K562 (cell line): ENCODE results near the gene CCSER2. TPM values are rescaled to one million over a fixed set of nuclear protein-coding genes. Genes with fewer than 3 reads are reported as not detected.
A peak's percentile ranks its signal among the peaks of the same experiment; 100 is the strongest.

Experiments
- ATAC-seq: fragments of 200-7000 bp; cut with Tn5 transposase; 3 replicates; pipeline ENCODE4 v1.9.1; 2020; ENCODE audit warnings: moderate library complexity
- BruUV-seq: library from RNA; stranded (reverse); fragments of 400-500 nt; replicated peaks from 2 replicates; lab custom pipeline; 2021; lab: Mats Ljungman, UMichigan
- CTCF ChIA-PET: fragments of 300-600 bp; formaldehyde crosslinking; extraction: SDS; loops from one replicate; lab custom pipeline; 2021; ENCODE audit warnings: low intra/inter-chr PET ratio; lab: Yijun Ruan, JAX
- POLR2A ChIA-PET: fragments of 300-600, 350-650 bp; sonication (Branson Sonifier 250); formaldehyde crosslinking; extraction: SDS; loops from one replicate; lab custom pipeline; 2021; ENCODE audit warnings: antibody characterized with exemption, inconsistent platforms; lab: Yijun Ruan, JAX
- DNase-seq, 4 experiments: peaks; one replicate each; pipeline versions ENCODE4 v3.0.0 to v3.0.0-alpha.2; 2011 to 2018; ENCODE audit warnings: low spot score in 3 of 4, mixed read lengths in 3 of 4; ENCODE audit errors: extremely low read depth in 1 of 4
- FAIRE-seq: peaks from 2 replicates; lab custom pipeline; 2011; peaks lifted over from hg19 to GRCh38; lab: Jason Lieb, UNC
- H2AFZ ChIP-seq: 2 replicates; pipeline ENCODE4 v1.6.0; 2011; ENCODE audit warnings: low read depth, low read length, control low read depth, inconsistent platforms
- H3K27ac ChIP-seq: fragments of 200-600 bp; 3 replicates; pipeline ENCODE4 v1.8.0; 2011; ENCODE audit warnings: low read depth, mild to moderate bottlenecking, control low read depth, inconsistent platforms, low read length, moderate library complexity, mixed read lengths; ENCODE audit errors: extremely low read depth
- H3K27me3 ChIP-seq, 2 experiments: fragments of 300-600 bp in 1 of 2; 2 replicates in 1 of 2; 3 replicates in 1 of 2; pipeline versions ENCODE4 v1.6.0 to v1.8.0; 2011; ENCODE audit warnings: inconsistent platforms in 2 of 2, low read length in 2 of 2, mild to moderate bottlenecking in 1 of 2, mixed read lengths in 1 of 2, moderate library complexity in 1 of 2; ENCODE audit not compliant: control insufficient read depth in 2 of 2, insufficient read depth in 2 of 2
- H3K36me3 ChIP-seq: fragments of 300-600 bp; 3 replicates; pipeline ENCODE4 v1.8.0; 2011; ENCODE audit warnings: mild to moderate bottlenecking, low read length, inconsistent platforms; ENCODE audit not compliant: control insufficient read depth, insufficient read depth
- H3K4me1 ChIP-seq, 2 experiments: fragments of 200-600 bp in 1 of 2; replicated peaks in 1 of 2; 2 replicates in 1 of 2; 3 replicates in 1 of 2; pipeline versions ENCODE4 v1.5.1 to v1.8.0; 2011; ENCODE audit warnings: inconsistent platforms in 2 of 2, low read length in 2 of 2, mild to moderate bottlenecking in 1 of 2, mixed read lengths in 1 of 2, moderate library complexity in 1 of 2; ENCODE audit not compliant: control insufficient read depth in 2 of 2, insufficient read depth in 2 of 2
- H3K4me2 ChIP-seq: 2 replicates; pipeline ENCODE4 v1.6.1; 2011; ENCODE audit warnings: low read length, control low read depth, inconsistent platforms, mixed read lengths; ENCODE audit not compliant: insufficient read depth
- H3K4me3 ChIP-seq: fragments of 200-600 bp; sonication (generic), shearing (Covaris generic); 2 replicates; pipeline ENCODE4 v1.5.1; 2016; ENCODE audit warnings: control low read depth, inconsistent platforms
- H3K79me2 ChIP-seq: fragments of 200-600 bp; 3 replicates; pipeline ENCODE4 v1.8.0; 2011; ENCODE audit warnings: low read length, inconsistent platforms; ENCODE audit not compliant: control insufficient read depth, insufficient read depth
- H3K9ac ChIP-seq, 2 experiments: 2 replicates each; pipeline versions ENCODE4 v1.6.0 to v1.6.1; 2011; ENCODE audit warnings: low read depth in 2 of 2, low read length in 2 of 2, control low read depth in 1 of 2, inconsistent platforms in 1 of 2, mild to moderate bottlenecking in 1 of 2, mixed read lengths in 1 of 2; ENCODE audit not compliant: insufficient read depth in 1 of 2
- H3K9me1 ChIP-seq: one replicate; pipeline ENCODE4 v1.6.0; 2011; ENCODE audit warnings: inconsistent platforms, mild to moderate bottlenecking, low read length, moderate library complexity; ENCODE audit not compliant: control insufficient read depth, insufficient read depth
- H3K9me3 ChIP-seq: replicated peaks from 2 replicates; pipeline ENCODE4 v1.5.1; 2011; ENCODE audit warnings: low read depth, low read length, inconsistent platforms; ENCODE audit not compliant: control insufficient read depth, insufficient read depth
- H4K20me1 ChIP-seq: replicated peaks from 2 replicates; pipeline ENCODE4 v1.6.1; 2011; ENCODE audit warnings: low read length, inconsistent platforms, mixed read lengths; ENCODE audit not compliant: control insufficient read depth, insufficient read depth
- PHF20 ChIP-seq: fragments of 450-650 bp; IDR thresholded peaks from 2 replicates; pipeline ENCODE4 v1.6.1; 2018; ENCODE audit not compliant: partially characterized antibody
- WGBS: fragments of 100-300 bp; shearing (Covaris generic); methylation state at CpG from one replicate; pipeline ENCODE4 v1.1.6; 2016; ENCODE audit warnings: low coverage, mixed read lengths; ENCODE audit not compliant: insufficient coverage; ENCODE audit errors: missing lambda C conversion rate; 5-methylcytosine and 5-hydroxymethylcytosine counted together
- in situ Hi-C: fragments of 300-500 bp; cut with MboI; formaldehyde crosslinking; loops from 4 replicates; pipeline ENCODE4 v1.15.0; 2018; ENCODE audit warnings: inconsistent platforms, mixed read lengths
- intact Hi-C: fragments of 100-400 bp; cut with micrococcal nuclease; formaldehyde crosslinking; loops from 2 replicates; pipeline ENCODE4 v1.14.2; 2022
- polyA plus RNA-seq, 8 experiments: library from polyadenylated mRNA; depleted of rRNA in 4 of 8; stranded (reverse) in 5 of 8; unstranded in 3 of 8; fragments of >200 nt; fragmentation: Nextera tagmentation in 2 of 8; fragmentation: Illumina TruSeq in 1 of 8; extraction: Ambion mirVana in 2 of 8; extraction: Trizol in 1 of 8; gene quantifications; 2 replicates each; pipeline versions ENCODE4 v1.2.1 to v1.2.3, GENCODE V29; 2011 to 2014; ENCODE audit warnings: inconsistent platforms in 1 of 8, missing spikeins in 1 of 8
- total RNA-seq, 7 experiments: library from RNA; depleted of rRNA in 6 of 7; stranded (reverse); fragments of >200 nt in 6 of 7; fragmentation: Illumina TruSeq in 2 of 7; extraction: Trizol in 2 of 7; gene quantifications; 2 replicates each; pipeline versions ENCODE4 v1.2.1 to v1.2.3, GENCODE V29; 2011 to 2021; ENCODE audit warnings: low replicate concordance in 1 of 7
- TF ChIP-seq, protein P1 (sequence below): sonication (generic); formaldehyde crosslinking; IDR thresholded peaks from 2 replicates; pipeline ENCODE4 v1.8.1; 2023; ENCODE audit warnings: mild to moderate bottlenecking, missing genetic modification reagents
- TF ChIP-seq, protein P2 (sequence below): sonication (generic); formaldehyde crosslinking; IDR thresholded peaks from 2 replicates; pipeline ENCODE4 v1.8.1; 2023; ENCODE audit warnings: mild to moderate bottlenecking, missing genetic modification reagents

CCSER2 gene
- total and polyA plus RNA-seq, 9 of the 15 experiments (the other 6 are each of a cell fraction or from before 2014, with no cell fraction given), result 2.7 to 15.1 (median 9.7) TPM

GRCh38 chr10:84329986-84330651 lies 1.7 kb downstream of the CCSER2 start:
- ChIA-PET POLR2A (interaction anchor here (1.0 kb wide), 1 partner anchor 33 kb away, joined by 3 read pairs; no protein-coding TSS in a partner anchor), CTCF (no interaction called here)
- Histone ChIP-seq H2AFZ (no peak overlapping the region), H3K27me3 (no peaks in the 10 kb centered on the region), H3K9ac (no peak overlapping the region), H3K4me2 (peak overlapping the region; percentile 19; the same call in 1 of the 2 replicates), H3K36me3 (no peaks in the 10 kb centered on the region), H3K4me1 (peaks cover 17 to 41% of the 10 kb centered on the region in 2 experiments), H3K79me2 (peaks cover 26% of the 10 kb centered on the region; the same call in 2 of the 3 replicates), H4K20me1 (peaks cover 7% of the 10 kb centered on the region; the same call in 1 of the 2 replicates), H3K9me1 (no peaks in the 10 kb centered on the region), H3K4me3 (no peak overlapping the region), H3K27ac (no peak overlapping the region), H3K9me3 (no peaks in the 10 kb centered on the region)
- DNase-seq (no peak), ATAC-seq (no peak), FAIRE-seq (no peak)
- in situ Hi-C loops (loop anchor here (5.0 kb wide), 1 partner anchor 63 kb away; no protein-coding TSS in a partner anchor), intact Hi-C loops (loop anchor here (5.0 kb wide), 1 partner anchor 63 kb away; no protein-coding TSS in a partner anchor)
- 78% methylated on average over 7 of the region's 7 CpGs for WGBS
- TF ChIP-seq, protein P1, sequence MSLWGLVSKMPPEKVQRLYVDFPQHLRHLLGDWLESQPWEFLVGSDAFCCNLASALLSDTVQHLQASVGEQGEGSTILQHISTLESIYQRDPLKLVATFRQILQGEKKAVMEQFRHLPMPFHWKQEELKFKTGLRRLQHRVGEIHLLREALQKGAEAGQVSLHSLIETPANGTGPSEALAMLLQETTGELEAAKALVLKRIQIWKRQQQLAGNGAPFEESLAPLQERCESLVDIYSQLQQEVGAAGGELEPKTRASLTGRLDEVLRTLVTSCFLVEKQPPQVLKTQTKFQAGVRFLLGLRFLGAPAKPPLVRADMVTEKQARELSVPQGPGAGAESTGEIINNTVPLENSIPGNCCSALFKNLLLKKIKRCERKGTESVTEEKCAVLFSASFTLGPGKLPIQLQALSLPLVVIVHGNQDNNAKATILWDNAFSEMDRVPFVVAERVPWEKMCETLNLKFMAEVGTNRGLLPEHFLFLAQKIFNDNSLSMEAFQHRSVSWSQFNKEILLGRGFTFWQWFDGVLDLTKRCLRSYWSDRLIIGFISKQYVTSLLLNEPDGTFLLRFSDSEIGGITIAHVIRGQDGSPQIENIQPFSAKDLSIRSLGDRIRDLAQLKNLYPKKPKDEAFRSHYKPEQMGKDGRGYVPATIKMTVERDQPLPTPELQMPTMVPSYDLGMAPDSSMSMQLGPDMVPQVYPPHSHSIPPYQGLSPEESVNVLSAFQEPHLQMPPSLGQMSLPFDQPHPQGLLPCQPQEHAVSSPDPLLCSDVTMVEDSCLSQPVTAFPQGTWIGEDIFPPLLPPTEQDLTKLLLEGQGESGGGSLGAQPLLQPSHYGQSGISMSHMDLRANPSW (CRISPR knock-in tag), result no peak
- no peak for TF ChIP-seq PHF20
- TF ChIP-seq, protein P2, sequence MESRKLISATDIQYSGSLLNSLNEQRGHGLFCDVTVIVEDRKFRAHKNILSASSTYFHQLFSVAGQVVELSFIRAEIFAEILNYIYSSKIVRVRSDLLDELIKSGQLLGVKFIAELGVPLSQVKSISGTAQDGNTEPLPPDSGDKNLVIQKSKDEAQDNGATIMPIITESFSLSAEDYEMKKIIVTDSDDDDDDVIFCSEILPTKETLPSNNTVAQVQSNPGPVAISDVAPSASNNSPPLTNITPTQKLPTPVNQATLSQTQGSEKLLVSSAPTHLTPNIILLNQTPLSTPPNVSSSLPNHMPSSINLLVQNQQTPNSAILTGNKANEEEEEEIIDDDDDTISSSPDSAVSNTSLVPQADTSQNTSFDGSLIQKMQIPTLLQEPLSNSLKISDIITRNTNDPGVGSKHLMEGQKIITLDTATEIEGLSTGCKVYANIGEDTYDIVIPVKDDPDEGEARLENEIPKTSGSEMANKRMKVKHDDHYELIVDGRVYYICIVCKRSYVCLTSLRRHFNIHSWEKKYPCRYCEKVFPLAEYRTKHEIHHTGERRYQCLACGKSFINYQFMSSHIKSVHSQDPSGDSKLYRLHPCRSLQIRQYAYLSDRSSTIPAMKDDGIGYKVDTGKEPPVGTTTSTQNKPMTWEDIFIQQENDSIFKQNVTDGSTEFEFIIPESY (CRISPR knock-in tag), result 0 out of 2 replicates have a peak, but pooled peaks have one; percentile 41
- TSS peak; percentile 52 for BruUV-seq
